Glomerular endothelial cell (primary cell): Measurements from ENCODE around the gene DEDD2. TPM values are rescaled to one million over a fixed set of nuclear protein-coding genes. Genes with fewer than 3 reads are reported as not detected.
A peak's percentile ranks its signal among the peaks of the same experiment; 100 is the strongest.

ENCODE experiments used
- DNase-seq: peaks from one replicate; pipeline ENCODE4 v3.0.0-alpha.2; 2011; ENCODE audit warnings: low read depth, low spot score; ENCODE audit errors: extremely low read depth
- total RNA-seq: library from RNA; depleted of rRNA; stranded (reverse); fragments of >200 nt; gene quantifications from 2 replicates; pipeline ENCODE4 v1.2.3, GENCODE V29; 2015

DEDD2 gene
- total RNA-seq, 1 donor from 2014 or later, result 35.9 TPM

- DNase-seq, result no peak
These were observed 31.8 kb upstream of the DEDD2 start for GRCh38 chr19:42249149-42249750.

GRCh38 chr19:42248270-42249148 is 31.0 kb upstream of the DEDD2 start:
- DNase-seq, result no peak

- no peak for DNase-seq
These were observed 30.2 kb upstream of the DEDD2 start for GRCh38 chr19:42247640-42248199.

- DNase-seq, result no peak
These were observed 29.6 kb upstream of the DEDD2 start for GRCh38 chr19:42246922-42247639.

- no peak for DNase-seq
These were observed 28.9 kb upstream of the DEDD2 start for GRCh38 chr19:42246143-42246921.

GRCh38 chr19:42245231-42245630 is 27.8 kb upstream of the DEDD2 start:
- no peak for DNase-seq

GRCh38 chr19:42244347-42245220 is 27.1 kb upstream of the DEDD2 start:
- DNase-seq, result peak; percentile 81

- peak; percentile 92 for DNase-seq
These were observed 25.3 kb upstream of the DEDD2 start, which contains the start of gene GSK3A for GRCh38 chr19:42242512-42243409. Gene GSK3A, minus strand, starts transcription at chr19:42242602. Its CDS starts 137 bp downstream, at chr19:42242465.

GRCh38 chr19:42242069-42242511 is 24.6 kb upstream of the DEDD2 start:
- no peak for DNase-seq

- no peak for DNase-seq
These were observed 23.8 kb upstream of the DEDD2 start for GRCh38 chr19:42241279-42241678.

- DNase-seq, result no peak
These were observed 22.2 kb upstream of the DEDD2 start for GRCh38 chr19:42239544-42240220.

GRCh38 chr19:42235181-42235580 is 17.7 kb upstream of the DEDD2 start:
- DNase-seq, result no peak

GRCh38 chr19:42234364-42234763 is 16.9 kb upstream of the DEDD2 start:
- no peak for DNase-seq

- no peak for DNase-seq
These were observed 16.3 kb upstream of the DEDD2 start for GRCh38 chr19:42233678-42234292.

GRCh38 chr19:42233106-42233505 is 15.6 kb upstream of the DEDD2 start:
- no peak for DNase-seq

GRCh38 chr19:42232435-42232834 is 15.0 kb upstream of the DEDD2 start:
- no peak for DNase-seq

GRCh38 chr19:42230571-42230970 is 13.1 kb upstream of the DEDD2 start:
- no peak for DNase-seq
